Effector CD4-positive, alpha-beta T cell (primary cell): Measurements from ENCODE around the gene CPLANE2.
"Not testable (repeated sequence)": the region's sequence is repeated elsewhere in the genome, so short reads cannot be mapped to it uniquely, and the experiment has no call there.

ENCODE experiments used
- DNase-seq: peaks from one replicate; pipeline ENCODE4 v3.0.0-alpha.2; 2020

CPLANE2 gene

DNA sequence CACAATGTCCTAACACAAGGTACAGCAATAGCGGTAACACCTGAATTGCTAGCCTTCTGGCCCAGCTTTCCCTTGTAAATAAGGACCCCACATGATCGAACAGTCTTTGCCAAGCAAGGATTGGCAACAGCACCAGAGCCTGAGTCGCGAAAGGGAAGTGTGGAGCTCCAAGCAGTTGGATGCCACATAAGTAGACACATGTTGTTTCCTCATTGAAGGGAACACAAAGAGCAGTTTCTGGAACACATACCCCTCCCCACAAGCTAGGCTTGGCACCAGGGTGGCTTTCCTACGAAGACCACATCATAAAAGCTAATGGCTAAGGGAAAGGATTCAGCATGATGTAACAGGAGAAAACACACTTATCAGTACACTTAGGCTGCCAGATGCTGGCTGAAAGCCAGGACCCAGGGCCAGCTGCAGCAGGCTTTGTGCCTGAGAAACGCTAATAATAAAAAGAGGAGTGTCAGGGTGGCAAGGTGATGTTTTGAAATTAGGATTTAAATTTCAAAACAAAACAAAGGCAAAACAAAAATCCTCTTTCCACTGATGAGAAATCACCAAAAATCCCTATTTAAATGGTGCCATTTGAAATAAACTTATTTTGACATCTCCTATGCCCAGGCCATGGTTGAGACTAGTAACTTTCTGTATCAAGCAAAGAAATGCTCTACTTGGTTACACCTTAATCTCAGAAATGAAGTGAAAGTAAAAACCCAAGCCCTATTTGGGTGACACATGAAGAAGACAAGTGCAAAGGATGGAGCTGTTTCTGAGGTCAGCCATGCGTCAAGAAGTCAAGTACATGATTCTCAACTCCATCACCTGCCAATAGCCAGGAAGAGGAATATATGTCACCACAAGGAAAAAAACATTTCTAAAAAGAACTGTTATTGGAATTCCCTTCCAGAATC is 11.9 kb upstream of the CPLANE2 start:
- DNase-seq = no peak

DNA sequence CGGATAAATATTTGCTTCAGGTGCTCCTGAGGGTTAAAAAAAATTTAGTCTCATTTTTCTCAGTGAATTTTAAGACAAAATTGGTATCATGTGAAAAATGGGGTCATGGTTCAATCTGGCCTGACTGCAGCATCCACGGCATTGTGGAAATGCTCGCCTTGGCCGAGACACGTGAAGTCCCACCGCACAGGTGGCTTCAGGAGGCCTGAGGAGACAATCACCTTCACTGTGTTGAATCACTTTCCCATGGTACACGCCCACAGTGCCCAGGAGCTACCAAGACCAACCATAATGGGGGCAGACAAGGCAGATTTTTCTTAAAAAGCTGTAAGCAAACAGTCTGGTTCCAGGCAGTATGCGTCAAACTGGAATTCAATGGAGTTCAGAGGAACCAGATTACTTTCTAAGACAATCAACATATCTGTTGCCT is 11.0 kb upstream of the CPLANE2 start:
- DNase-seq = no peak

DNA sequence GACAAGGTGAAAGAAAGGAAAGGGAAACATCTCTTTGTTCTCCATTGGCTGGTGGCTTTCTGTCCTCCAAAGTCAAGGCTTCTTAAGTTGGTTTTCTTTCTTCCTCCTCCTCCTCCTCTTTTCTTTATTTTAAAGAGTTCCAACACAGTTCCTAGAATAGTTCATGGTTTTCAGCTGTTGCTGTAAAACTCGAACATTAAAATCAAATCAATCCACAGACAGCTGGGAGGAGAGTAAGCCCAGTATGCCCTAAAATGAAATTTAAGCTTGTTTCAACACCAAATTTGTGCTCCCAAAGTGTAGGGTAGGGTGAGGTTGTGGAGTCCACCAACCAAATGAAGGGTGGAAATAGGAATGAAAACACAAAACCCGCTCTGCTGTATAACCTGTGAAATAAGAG is 10.5 kb upstream of the CPLANE2 start:
- DNase-seq = no peak

DNA sequence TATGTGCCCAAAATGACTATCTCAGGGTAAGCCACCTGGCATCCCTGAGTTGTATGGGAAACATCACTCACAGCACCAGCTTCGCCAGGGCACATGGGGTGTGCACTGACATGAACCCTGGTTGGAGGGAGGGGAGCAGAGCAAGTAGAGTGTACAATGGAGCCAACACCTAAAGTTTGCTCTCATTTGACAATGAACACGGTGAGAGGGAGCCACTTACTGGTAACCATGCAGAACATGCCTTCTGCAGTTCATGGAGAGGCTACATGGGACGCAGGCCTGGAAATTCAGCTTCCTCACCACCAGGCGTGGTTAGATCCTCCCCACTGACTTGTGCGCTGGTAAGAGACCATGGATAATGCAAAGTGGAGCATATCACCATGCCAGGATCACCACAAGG is 10.0 kb upstream of the CPLANE2 start:
- no peak for DNase-seq

DNA sequence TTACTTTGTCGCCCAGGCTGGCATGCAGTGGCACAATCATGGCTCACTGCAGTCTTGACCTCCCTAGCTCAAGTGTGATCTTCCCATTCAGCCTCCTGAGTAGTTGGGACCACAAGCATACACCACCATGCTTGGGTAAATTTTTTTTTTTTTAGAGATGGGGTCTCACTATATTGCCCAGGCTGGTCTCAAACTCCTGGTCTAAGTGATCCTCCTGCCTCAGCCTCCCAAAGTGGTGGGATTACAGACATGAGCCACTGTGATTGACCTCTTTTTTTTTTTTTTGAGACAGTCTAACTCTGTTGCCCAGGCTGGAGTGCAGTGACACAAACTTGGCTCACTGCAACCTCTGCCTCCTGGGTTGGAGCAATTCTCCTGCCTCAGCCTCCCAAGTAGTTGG is 9.3 kb upstream of the CPLANE2 start:
- DNase-seq = not testable (repeated sequence)

DNA sequence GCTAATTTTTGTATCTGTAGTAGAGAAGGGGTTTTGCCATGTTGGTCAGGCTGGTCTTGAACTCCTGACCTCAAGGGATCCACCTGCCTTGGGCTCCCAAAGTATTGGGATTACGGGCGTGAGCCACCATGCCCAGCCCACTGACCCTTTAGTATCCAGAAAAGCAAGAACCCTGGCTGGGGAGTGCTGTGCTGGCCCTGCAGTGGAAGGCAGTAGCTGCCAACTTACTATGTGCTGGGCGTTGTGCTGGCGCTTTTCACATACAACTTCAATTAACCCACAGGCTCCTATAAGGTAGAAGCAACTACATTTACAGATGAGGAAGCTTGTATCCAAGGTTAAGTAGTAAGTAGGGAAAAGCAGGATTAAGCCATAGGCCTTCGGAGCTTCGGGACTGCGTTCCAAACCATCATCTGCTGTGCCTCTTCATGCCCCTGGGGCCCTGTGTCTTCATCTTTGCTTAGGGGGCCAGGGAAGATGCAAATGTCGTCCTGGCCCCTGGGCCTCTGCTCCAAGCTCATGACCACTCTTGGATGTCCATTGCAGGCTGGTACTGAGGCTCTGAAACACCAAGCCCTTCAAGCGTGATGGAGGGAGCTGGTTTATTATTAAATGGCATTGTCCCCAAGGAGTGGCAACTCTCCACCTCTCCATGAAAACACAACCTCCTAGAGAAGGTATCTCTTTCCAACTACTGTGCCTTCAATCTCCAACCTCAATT is 8.7 kb upstream of the CPLANE2 start:
- DNase-seq = no peak

DNA sequence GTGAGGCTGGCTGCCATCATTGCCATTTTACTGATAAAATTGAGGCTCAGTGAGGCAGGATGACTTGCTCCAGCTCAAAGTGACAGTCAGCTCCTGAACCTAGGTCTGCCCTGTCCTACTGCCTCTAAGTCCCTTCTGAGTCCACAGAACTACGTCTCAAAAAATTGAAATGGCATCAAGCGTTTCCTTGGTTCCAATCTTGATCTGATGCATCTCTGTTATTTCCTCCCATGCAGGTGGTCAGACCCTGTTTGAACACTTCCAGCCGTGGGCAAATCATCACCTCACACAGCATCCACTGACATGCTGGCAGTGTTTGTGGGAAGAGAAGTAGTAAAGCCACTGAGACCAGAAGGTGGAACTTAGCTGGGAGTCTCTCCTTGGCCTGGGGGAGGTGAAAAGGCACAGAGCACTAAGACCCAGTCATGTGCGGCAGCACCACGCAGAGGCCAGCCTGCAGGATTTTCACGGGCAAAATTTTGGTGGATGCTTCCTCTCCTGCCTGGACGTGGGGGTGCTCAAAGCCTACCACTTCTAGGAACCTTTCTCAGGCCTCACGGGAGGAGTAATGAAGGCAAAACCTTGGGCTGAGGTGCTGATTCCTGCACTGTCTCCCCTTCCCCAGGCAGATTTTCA is 7.8 kb upstream of the CPLANE2 start:
- DNase-seq = no peak

DNA sequence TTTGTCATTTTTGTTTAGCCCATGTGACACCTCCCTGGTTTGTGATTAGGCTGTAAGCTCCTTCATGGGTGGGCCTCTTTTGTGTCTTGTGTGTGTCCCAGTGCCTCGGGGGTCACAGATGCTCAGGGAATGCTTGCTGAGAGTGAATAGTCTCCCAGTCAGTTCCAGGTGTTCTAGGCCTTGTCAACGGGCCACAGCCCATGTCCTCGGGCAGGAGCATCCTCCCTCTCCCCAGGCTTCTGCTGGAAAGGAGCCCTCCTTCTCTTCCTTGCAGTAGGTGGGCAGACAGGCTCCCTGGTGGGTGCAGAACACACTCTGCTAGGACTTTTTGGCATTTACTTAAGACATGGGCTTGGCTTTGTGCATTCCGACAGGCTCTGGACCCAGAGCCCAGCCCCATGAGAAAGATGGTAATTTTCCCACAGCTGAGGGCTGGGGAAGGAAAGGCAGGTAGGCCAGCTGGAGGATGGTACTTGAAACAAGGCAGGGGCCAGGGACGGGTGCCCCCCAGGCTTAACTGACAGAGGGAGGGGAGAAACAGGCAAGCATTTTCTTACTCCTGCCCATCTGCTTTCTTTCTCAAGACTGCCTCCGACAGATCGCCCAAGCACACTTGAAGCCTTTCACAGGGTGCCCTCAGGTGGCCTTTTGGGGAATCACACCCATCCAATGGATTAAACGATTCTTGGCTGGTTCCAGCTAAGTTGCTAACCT is 7.1 kb upstream of the CPLANE2 start:
- peak; percentile 66 for DNase-seq

DNA sequence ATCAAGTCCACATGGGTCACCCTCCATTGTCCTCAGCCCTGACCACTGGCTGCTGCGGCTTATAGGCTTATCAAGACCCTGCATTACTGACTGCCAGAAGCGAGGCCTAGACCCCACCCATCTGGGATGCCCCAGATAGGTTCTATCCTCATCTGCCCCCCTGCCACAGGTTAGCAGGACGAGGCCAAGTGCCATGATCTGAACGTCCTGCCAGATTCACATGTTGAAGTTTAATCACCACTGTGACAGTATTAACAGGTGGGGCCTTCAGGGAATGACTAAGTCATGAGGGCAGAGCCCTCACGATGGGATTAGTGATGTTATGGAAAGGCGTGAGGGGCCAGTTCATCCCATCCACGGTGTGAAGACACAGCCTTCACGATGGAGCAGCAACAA is 6.2 kb upstream of the CPLANE2 start:
- no peak for DNase-seq

DNA sequence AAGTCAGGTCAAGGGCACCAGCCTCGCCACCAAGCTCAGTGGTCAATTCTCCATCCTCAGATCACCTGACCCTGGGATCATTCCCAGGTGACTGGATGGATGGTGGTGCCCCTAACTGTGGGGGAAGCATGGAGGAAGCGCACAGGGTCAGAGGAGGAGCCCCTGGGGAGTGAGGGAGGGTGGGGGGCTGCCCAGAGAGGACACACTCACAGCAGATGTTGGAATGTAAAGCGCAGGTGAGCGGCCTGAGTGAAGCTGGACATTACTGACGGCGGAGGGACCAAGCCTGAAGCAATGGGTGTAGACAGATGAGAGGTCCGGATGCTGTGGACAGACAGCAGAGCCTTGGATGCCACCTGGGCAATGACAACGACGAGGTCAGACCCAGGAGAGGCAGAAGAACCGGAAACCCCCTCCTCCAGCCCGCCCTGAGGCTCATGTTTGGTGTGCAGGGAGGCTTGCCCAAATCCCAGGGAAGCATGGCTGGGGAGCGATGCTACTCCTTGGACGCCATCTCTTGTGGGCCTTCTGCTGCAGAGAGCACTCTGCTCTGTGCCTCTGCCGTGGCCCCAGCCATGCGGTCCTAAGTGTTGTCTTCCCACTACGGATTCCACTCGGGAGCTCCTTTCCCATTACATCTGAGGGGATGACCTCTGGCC is 5.7 kb upstream of the CPLANE2 start:
- no peak for DNase-seq

DNA sequence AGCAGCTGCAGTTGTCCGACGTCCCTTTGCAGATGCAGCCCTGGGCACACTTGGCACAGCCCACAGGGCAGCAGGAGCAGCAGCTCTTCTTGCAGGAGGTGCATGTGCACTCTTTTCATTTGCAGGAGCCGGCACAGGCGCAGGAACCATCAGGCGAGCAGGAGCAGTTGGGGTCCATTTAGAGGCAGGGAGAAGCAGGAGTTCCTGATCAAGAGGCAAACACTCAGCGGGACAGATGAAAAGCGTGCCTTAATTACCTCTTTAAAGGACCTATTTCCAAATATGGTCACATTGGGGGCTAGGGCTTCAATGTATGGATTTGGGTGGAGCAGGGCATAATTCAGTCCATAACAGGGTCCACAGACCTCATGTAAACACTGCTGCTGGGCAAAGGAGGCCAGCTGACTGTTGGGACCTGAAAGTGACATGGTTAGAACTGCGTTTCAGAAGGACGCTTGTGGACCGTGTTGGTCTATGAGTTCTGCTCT is 4.3 kb upstream of the CPLANE2 start:
- DNase-seq = no peak

DNA sequence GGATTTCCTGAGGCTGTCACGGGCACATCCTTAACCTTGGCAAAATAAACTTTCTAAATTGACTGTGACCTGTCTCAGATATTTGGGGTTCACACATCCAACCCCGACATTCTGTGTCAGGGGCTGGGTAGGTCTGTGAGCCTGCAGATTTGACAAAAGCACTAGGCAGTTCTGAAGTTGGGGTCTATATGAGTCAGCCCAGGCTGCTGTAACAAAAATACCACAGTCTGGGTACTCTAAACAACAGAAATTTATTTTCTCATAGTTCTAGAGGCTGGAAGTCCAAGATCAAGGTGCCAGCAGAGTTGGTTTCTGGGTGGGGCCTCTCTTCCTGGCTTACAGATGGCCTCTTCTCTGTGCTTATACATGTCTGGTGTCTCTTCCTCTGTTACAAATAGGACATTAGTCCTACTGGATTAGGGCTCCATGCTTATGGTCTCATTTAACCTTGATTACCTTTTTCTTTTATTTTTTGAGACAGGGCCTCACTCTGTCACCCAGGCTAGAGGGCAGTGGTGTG is 3.0 kb upstream of the CPLANE2 start:
- DNase-seq = no peak

DNA sequence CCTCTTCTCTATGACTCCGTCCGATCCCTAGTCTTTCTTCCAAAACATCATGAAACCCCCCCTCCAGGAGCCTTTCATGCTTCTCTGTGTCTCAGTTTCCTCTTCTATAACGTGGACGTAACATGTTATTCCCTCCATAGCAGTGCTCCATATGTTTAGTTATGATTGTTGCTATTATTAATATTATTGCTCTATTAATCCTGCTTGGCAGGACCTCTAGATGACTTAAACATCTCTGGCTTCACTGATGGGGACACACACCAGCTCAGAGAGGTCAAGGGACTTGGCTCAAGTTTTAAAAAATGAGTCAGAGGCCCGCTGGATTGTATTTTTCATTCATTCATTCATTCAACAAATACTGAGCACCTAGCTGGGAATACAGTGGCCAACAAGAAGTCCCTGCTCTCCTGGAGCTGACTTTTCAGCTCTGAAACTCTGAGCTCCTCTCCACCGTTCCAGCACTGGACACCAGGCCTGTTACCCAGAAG is 404 bp upstream of the CPLANE2 start:
- DNase-seq = no peak

DNA sequence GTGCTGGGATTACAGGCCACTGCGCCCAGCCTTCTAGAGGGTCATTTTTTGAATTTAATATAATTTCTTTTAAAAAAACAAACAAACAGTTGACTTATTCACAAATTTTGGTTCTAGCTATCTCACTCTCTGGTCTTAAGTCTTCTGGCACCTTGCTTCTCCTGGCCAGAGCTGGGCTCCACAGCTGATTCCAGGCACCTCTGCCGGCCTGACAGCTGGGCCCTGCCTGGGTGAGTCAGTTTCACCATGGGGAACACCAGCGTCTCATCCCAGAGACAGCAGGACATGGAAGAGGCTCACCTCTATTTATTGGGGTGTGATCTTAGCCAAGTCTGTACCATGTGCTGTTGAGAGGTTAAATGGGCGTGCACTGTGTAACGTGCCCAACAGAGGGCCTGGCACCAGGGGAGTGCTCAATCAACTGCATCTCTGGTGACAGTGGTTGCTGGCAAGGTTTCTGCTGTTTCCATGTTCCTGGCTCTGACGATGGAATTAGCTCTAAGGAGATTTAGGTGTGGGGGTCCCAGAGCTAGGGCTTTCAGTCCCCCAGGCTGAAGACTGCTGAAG is 956 bp downstream of the CPLANE2 start:
- peak; percentile 42 for DNase-seq

DNA sequence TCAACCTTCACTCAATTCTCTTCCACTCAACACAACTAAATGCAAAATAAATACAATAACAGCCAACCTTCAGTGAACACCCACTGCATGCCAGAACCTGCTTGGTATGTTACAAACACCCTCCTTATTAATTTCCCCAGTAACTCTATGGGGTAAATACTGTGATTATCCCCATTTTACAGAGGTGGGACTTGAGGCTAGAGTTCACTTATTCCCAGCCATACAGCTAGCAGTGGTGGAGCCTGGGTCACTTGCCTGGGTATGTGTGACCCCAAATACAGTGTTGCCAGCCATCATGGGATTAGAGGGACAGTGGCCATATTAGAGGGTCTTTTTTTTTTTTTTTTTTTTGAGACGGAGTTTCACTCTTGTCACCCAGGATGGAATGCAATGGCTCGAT is 1.6 kb downstream of the CPLANE2 start:
- no peak for DNase-seq

DNA sequence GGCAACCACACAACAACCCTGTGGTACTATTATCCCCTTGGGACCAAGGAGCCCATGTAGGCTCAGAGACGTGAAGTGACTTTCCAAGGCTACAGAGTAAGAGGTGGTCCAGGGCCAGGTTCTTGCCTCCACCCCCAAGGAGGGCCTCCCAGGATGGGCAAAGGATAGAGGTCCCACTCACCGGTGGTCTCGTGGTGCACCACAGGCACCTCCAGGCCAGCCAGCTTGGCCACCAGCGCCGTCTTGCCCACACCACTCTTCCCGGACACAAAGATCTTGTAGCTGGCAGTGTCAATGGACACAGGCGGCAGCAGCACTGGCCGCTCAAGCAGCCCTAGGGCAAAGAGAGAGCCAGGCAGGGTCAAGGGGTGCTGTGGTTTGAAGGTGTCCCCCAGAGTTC is 3.6 kb downstream of the CPLANE2 start:
- no peak for DNase-seq

DNA sequence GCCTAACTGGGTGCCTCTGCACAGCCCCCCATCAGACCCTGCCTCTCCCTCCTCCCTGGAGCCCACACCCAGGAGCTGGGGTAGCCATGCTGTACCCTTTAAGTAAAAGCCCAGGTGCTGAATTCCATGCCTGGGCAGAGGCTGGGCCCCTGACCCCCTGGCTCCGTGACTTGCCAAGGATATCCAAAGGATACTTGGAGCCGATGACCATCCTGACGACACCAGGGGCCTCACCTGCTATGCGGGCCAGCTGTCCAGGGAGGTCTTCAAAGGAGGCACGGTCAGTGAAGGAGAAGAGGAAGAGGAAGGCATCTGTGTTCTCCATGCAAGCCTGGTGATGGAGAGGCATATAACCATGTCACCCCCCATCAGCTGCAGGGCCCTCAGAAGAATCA is 4.7 kb downstream of the CPLANE2 start:
- DNase-seq = no peak

DNA sequence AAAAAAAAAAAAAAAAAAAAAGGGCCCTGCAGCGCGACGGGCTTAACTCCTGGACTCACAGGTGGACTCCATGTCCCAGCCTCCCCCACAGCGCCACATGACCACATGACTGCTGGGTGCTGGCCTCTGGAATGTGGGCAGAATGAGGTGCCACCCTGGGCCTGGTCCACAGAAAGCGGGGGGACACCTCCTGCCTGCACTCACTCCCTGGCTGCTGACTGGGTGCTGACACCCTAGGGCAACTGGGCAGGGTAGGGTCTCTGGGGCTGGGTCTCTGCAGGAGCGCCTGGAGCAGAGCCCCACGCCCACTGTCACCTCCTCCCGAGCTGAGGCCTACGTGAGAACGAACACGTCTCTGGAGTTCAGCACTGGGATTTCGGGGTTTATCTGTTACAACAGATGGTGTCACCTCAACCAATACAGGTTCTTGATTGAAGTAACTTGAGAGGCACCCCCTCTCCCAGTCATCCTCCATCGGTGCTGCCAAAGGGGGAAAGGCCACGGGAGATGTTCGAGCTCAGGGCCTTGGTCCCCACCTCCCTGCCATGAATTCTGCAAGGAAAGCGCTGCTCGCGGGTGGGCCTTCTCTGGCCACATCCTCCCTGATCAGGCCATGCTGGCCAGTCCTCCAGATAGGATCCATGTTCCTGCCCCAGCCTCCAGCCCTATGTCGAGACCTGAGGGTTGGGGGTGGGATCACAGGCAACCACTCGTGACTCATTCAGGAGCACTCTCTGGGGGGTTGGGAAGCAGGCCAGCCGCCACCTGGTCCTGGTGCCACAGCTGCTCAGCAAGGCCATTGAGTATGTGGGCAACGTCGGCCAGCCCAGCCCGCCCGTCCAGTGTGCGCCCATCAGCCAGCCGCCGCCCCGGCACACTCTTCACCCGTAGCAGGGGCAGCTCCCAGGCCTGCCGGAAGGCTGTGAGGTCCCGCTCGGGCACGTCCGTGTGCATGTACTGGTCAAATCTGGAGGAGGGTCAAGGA is 5.4 kb downstream of the CPLANE2 start:
- no peak for DNase-seq

DNA sequence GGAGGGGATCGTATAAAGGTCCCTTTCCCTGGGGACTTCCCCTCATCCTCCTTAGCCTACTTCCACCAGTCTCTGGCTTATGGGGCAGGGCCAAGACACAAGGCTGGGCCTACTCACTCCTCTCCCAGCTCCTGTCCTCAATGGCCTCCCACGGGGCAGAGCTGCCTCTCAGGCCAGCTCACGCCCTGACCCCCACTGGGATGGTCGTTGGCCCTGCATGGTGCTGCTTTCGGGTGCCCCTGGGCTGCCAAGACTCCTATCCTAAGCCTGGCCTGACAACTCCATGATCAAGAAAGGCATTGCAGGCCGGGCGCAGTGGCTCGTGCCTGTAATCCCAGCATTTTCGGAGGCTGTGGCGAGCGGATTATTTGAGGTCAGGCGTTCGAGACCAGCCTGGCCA is 6.2 kb downstream of the CPLANE2 start:
- DNase-seq = no peak
